HL-60/S4 (cell line): ENCODE measurements around the gene ATF1.
"Not testable (repeated sequence)": the region's sequence is repeated elsewhere in the genome, so short reads cannot be mapped to it uniquely, and the experiment has no call there.

Experiments
- in situ Hi-C: fragments of 300-500 bp; cut with MboI; formaldehyde crosslinking; loops from 2 replicates; pipeline ENCODE4 v1.14.3; 2022; ENCODE audit warnings: low sequenced_read_pairs

Gene ATF1

DNA sequence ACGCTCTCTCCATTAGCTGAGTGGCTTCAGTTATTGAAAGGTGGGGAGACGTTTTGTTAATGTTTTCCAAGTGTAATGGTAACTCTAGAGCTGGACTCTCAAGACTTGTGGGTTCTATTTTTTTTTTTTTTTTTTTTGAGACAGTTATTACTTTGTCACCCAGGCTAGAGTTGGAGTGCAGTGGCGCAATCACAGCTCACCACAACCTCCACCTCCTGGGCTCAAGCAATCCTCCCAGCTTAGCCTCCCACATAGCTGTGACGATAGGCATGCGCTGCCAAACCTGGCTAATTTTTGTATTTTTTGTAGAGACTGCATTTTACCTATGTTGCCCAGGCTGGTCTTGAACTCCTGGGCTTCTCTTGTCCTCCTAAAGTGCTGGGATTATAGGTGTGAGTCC is 26.2 kb downstream of the ATF1 start:
- in situ Hi-C loops, result no loop called here

GRCh38 chr12:50799908-50800307 is 36.0 kb downstream of the ATF1 start:
- in situ Hi-C loops, result no loop called here

- in situ Hi-C loops, result no loop called here
Measured at GRCh38 chr12:50803230-50803875, 39.5 kb downstream of the ATF1 start.

DNA sequence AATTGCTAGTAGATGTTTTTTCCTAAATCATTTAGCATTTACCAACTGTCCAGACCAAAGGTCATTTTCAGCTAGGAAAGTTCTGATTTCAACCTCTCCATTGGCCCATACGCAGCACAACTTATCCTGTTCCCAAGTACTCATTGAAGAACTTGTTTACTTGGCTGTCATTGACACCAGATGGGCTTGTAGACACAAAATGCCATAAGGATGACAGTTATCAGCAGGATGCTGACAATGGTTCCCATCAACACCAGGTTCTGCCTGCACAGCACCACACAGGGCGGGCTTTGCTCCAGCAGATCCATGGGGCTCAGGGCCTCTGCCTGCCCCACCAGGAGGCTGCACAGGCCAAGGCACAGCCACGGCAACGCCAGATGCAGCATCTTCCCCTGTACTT is 42.3 kb downstream of the ATF1 start:
- in situ Hi-C loops, result no loop called here

GRCh38 chr12:50809131-50809530 is 45.2 kb downstream of the ATF1 start:
- in situ Hi-C loops, result not testable (repeated sequence)

DNA sequence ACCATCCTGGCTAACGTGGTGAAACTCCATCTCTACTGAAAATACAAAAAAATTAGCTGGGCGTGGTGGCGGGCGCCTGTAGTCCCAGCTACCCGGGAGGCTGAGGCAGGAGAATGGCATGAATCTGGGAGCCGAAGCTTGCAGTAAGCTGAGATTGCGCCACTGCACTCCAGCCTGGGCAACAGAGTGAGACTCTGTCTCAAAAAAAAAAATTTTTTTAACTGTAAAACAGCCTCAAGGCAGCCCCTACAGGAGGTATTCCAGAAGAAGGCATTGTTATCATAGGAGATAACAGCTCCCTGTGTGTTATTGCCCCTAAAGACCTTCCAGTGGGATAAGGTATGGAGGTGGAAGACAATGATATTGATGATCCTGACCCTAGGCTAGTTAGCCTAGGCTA is 51.0 kb downstream of the ATF1 start:
- in situ Hi-C loops, result not testable (repeated sequence)

DNA sequence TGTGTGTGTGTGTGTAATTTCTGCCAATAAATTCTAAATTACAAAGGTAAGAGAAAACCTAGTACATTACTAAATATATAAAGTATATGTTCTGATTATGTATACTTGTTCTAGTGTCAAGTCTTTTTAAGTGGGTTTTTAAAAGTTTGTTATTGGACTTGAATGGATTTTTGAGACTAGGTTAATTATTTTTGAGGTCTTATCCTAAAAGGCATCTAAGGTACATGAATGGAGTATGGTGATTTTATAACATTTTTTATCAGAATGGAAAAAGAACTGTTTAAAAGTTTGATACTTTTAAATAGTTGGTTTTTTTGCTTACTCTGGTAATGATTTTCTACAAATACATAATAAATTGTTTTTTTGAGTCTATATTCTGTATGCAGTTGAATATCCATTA is 56.3 kb downstream of the ATF1 start:
- in situ Hi-C loops, result loop anchor here (10.0 kb wide), 1 partner anchor 175 kb away; no protein-coding TSS in a partner anchor

DNA sequence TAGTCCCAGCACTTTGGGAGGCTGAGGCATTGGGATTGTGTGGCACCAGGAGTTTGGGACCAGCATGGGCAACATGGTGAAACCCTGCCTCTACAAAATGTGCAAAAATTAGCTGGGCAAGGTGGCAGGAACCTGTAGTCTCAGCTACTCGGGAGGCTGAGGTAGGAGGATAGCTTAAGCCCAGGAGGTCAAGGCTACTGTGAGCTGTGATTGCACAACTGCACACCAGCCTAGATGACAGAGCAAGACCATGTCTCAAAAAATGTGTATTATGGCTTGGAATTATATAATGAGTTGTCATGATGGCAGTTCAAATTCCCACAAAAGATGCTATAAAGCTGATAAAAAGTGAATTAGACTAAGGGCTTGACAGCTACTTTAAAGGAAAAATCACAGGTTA is 58.2 kb downstream of the ATF1 start:
- in situ Hi-C loops, result loop anchor here (10.0 kb wide), 1 partner anchor 173 kb away; no protein-coding TSS in a partner anchor

- in situ Hi-C loops, result loop anchor here (10.0 kb wide), 1 partner anchor 171 kb away; no protein-coding TSS in a partner anchor
Measured at GRCh38 chr12:50823724-50824123, 59.8 kb downstream of the ATF1 start.

DNA sequence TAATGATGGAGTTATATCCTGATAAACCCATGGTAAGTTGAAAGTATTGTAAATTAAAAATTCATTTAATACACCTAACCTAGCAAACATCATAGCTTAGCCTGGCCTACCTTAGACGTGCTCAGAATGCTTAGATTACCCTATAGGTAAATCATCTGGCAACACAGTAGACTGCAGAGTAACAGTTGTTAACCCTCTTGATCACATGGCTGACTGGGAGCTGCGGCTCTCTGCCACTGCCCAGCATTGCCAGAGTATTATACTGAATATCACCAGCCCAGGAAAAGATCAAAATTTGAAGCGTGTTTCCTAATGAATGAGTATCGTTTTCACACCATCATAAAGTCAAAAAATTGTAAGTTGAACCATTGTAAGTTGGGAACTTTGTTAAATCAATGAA is 61.0 kb downstream of the ATF1 start:
- in situ Hi-C loops, result loop anchor here (10.0 kb wide), 1 partner anchor 170 kb away; no protein-coding TSS in a partner anchor

DNA sequence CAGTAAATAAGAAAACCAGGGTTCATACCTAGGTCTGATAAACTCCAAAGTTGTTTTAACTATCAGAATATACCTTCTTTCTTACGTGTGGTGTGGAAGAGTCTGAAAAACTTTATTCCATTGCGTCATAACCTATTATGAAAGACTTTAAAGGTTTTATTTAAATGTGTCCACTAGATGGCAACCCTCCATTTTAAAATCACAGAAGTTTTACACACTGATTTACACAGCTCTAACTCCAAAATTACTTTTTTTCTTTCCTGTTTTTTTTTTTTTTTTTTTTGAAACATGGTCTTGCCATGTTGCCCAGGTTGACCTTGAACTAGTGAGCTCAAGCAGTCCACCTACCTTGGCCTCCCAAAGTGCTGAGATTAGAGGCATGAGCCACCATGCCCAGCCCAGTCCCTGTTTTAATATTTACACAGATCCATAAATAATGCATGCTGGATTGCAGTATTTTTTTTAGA is 61.5 kb downstream of the ATF1 start:
- in situ Hi-C loops, result loop anchor here (10.0 kb wide), 1 partner anchor 169 kb away; no protein-coding TSS in a partner anchor

- in situ Hi-C loops, result loop anchor here (10.0 kb wide), 1 partner anchor 167 kb away; no protein-coding TSS in a partner anchor
Measured at GRCh38 chr12:50828121-50828520, 64.2 kb downstream of the ATF1 start.

DNA sequence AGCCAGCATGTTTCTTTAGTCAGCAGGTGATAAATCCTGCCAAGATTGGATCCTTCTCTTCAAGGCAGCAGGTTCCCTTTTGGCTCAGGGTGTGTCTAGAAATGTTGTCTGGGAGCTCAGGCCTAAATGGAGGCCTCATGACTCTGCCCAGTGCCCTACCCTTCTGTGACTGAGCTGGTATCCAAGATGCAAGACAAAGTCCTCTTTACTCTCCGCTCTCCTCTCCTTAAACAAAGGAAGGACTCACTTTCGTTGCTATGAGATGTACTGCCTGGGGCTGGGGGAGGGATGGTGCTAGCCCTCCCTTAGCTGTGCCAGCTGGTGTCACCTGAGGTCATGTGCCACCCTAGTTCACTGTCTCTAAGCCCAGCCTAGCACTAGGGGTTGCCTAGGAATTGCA is 65.0 kb downstream of the ATF1 start:
- in situ Hi-C loops, result loop anchor here (10.0 kb wide), 1 partner anchor 166 kb away; no protein-coding TSS in a partner anchor

GRCh38 chr12:50833801-50834200 is 69.9 kb downstream of the ATF1 start:
- in situ Hi-C loops, result not testable (repeated sequence)

DNA sequence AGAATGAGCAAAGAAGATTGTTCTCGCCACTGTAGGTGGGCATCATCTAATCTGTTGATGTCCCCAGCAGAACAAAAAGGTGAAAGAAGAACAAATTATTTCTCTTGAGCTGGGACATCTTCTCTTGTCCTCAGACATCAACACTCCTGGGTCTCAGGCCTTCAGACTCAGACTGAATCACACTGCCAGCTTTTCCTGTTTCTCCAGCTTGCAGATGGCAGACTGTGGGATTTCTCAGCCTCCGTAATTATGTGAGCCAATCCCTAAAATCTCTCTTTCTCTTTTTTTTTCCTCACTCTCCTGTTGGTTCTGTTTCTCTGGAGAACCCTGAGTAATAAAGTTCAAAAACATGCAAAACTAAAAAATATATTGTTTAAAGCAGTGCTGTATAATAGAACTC is 75.1 kb downstream of the ATF1 start:
- in situ Hi-C loops, result no loop called here

- in situ Hi-C loops, result no loop called here
Measured at GRCh38 chr12:50840809-50841487, 77.0 kb downstream of the ATF1 start.

DNA sequence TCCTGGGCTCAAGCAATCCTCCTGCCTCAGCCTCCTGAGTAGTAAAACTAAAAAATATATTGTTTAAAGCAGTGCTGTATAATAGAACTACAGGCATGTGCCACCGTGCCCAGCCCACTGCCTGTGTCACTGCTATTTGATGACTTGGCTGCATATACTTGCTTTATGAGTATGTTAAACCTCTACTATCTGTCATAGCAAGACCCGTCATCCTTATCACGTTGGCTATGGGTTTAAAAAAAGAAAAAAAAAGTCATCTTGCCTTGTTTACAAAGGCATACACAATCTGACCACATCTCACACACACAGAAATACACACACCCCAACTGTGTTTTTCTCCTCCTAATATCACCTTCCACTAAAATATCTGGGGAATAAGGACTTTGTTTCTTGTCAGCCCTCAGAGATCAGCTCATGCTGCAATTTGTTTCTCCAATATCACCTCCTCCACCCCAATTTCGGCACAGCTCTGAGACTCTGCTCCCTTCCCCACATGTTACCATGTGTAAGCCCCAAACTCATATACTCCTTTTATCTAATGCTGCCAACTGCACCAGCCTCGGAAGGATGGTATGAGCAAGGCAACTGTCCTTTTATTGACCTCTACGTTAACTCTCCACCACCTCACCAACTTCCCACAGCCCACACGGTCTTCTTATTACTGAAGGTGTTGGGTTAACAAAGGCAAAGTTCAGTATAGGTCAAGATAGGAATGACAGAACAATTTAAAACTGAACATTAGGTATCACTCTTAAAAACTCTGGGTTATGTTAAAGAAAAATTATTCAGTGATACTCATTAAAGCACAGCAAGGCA is 78.0 kb downstream of the ATF1 start:
- in situ Hi-C loops, result no loop called here

DNA sequence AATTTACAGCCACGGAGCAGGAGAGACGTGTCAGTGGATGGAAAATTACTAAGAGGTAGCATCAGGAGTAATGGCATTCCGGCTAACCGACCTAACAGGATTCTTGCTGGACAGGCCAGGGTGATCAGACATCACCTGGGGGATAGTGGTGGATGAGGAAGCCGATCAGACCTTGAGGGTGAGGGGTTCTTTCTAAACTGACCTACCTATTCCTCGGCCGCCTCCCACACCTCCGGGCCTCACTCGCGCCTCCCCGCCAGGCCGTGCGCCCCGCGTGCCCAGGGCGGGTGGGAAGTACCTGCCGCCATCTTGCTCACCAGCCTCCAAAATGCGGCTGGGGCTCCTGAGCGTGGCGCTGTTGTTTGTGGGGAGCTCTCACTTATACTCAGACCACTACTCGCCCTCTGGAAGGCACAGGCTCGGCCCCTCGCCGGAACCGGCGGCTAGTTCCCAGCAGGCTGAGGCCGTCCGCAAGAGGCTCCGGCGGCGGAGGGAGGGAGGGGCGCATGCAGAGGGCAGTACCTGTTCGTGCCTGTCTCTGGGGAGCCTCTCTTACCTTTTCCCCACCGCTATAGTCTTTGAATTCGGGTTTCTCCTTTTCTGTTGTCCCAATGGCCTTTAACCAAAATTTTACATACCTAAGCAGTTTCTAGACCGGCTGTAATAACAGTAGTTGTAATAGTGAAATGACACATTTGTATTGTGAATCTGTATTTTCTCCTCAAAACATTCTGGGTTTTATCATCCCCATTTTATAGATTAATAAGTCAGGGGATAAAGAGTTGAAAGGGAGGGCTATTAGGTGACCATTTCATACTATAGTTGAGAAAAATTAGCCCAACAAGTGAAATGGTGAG is 79.0 kb downstream of the ATF1 start, which contains the start of gene TMPRSS12:
Gene TMPRSS12, plus strand, starts transcription at position 290 of the 857 bp plus-strand sequence. Its CDS starts 39 bp downstream, at position 329.
- in situ Hi-C loops, result no loop called here

- in situ Hi-C loops, result no loop called here
Measured at GRCh38 chr12:50845021-50845647, 81.2 kb downstream of the ATF1 start.

- in situ Hi-C loops, result no loop called here
Measured at GRCh38 chr12:50848963-50849362, 85.1 kb downstream of the ATF1 start.
